ENCODE data around the gene PITX1. TPM values are rescaled to one million over a fixed set of nuclear protein-coding genes. Genes with fewer than 3 reads are reported as not detected.

PITX1 gene
- total RNA-seq, 4 donors from 2014 or later = 0.13 to 0.44 TPM; not detected in 2

- intact Hi-C loops (cut with DNase I) = no loop called here
- Histone ChIP-seq H3K9me3 (no peaks in the 10 kb centered on the region), H3K4me3 (replicated peaks in 1 of 3) (no peak overlapping the region), H3K36me3 (no peaks in the 10 kb centered on the region), H3K27ac (no peak overlapping the region), H3K27me3 (no peaks in the 10 kb centered on the region), H3K4me1 (no peaks in the 10 kb centered on the region)
- DNase-seq = no peak
- WGBS, 2 donors = 78 to 86% methylated on average over 14 to 17 of the region's 17 CpGs
- no peak for TF ChIP-seq POLR2A (IDR thresholded peaks at IDR 0.05)
- no peak for TF ChIP-seq CTCF (IDR thresholded peaks at IDR 0.05)
Measured at GRCh38 chr5:135062216-135063055, 28.4 kb upstream of the PITX1 start.

GRCh38 chr5:135061001-135061400 lies 27.0 kb upstream of the PITX1 start:
- no peak for TF ChIP-seq CTCF (IDR thresholded peaks at IDR 0.05)
- TF ChIP-seq POLR2A (IDR thresholded peaks at IDR 0.05) = no peak
- intact Hi-C loops (cut with DNase I) = no loop called here
- Histone ChIP-seq H3K27me3 (no peaks in the 10 kb centered on the region), H3K4me1 (no peaks in the 10 kb centered on the region), H3K27ac (no peak overlapping the region), H3K36me3 (no peaks in the 10 kb centered on the region), H3K4me3 (replicated peaks in 1 of 3) (no peak overlapping the region), H3K9me3 (no peaks in the 10 kb centered on the region)
- WGBS, 2 donors = 87 to 88% methylated on average over 6 of the region's 6 CpGs
- no peak for DNase-seq

DNA sequence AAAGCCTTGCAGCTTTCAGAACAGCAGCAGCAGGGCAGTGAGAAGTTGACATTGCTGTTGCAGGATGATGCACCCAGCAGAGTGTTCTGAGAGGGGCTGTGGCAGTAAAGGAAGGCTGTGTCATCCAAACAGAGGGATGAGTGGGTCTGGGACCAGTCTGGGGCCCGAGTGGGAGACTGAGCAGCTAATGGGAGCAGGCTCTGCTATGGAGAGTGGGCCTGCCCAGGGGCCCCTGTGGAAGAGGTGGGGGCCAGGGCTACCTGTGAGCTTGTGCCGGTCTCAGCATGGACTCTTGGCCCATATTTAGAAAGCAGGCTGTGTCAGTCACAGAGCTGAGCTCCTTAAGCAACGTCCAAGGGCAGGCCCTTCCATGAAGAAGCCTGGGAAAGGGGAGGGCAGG lies 26.0 kb upstream of the PITX1 start:
- WGBS, 2 donors = 64 to 82% methylated on average over 3 of the region's 3 CpGs
- H3K4me1 ChIP-seq = no peaks in the 10 kb centered on the region
- DNase-seq = no peak
- H3K9me3 ChIP-seq = no peaks in the 10 kb centered on the region
- no peaks in the 10 kb centered on the region for H3K36me3 ChIP-seq
- TF ChIP-seq POLR2A (IDR thresholded peaks at IDR 0.05) = no peak
- TF ChIP-seq CTCF (IDR thresholded peaks at IDR 0.05) = no peak
- H3K27me3 ChIP-seq = no peaks in the 10 kb centered on the region
- no peak overlapping the region for H3K4me3 ChIP-seq (replicated peaks in 1 of 3)
- intact Hi-C loops (cut with DNase I) = no loop called here
- no peak overlapping the region for H3K27ac ChIP-seq

- H3K27ac ChIP-seq = no peak overlapping the region
- no peaks in the 10 kb centered on the region for H3K9me3 ChIP-seq
- no peak for TF ChIP-seq CTCF (IDR thresholded peaks at IDR 0.05)
- no peak for TF ChIP-seq POLR2A (IDR thresholded peaks at IDR 0.05)
- DNase-seq = no peak
- 71 to 77% methylated on average over 8 to 12 of the region's 12 CpGs for WGBS, 2 donors
- no peaks in the 10 kb centered on the region for H3K4me1 ChIP-seq
- no peaks in the 10 kb centered on the region for H3K36me3 ChIP-seq
- H3K4me3 ChIP-seq (replicated peaks in 1 of 3) = no peak overlapping the region
- intact Hi-C loops (cut with DNase I) = no loop called here
- H3K27me3 ChIP-seq = no peaks in the 10 kb centered on the region
Measured at GRCh38 chr5:135059000-135059923, 25.2 kb upstream of the PITX1 start.
